MM.1S (cell line): Measurements from ENCODE around the gene TDRD12.

Experiments
- DNase-seq: peaks from one replicate; pipeline ENCODE4 v3.0.0-alpha.2; 2015
- H2AFZ ChIP-seq: fragments of 300-600 bp; sonication (generic); 2 replicates; pipeline ENCODE4 v1.6.0; 2016; ENCODE audit warnings: antibody characterized with exemption, low read length
- H3F3A ChIP-seq: fragments of 300-600 bp; sonication (generic); 2 replicates; pipeline ENCODE4 v1.6.1; 2016; ENCODE audit warnings: mild to moderate bottlenecking, antibody characterized with exemption, low read length, moderate library complexity, mixed read lengths; ENCODE audit not compliant: insufficient read depth
- H3K27ac ChIP-seq: fragments of 300-600 bp; sonication (generic); 2 replicates; pipeline ENCODE4 v1.5.1; 2016; ENCODE audit warnings: mild to moderate bottlenecking, low read length
- H3K27me3 ChIP-seq: fragments of 300-600 bp; sonication (generic); replicated peaks from 2 replicates; pipeline ENCODE4 v1.6.0; 2016; ENCODE audit warnings: low read length; ENCODE audit not compliant: insufficient read depth
- H3K36me3 ChIP-seq: fragments of 300-600 bp; sonication (generic); replicated peaks from 2 replicates; pipeline ENCODE4 v1.6.1; 2016; ENCODE audit warnings: mild to moderate bottlenecking, low read length, mixed read lengths; ENCODE audit not compliant: insufficient read depth
- H3K4me1 ChIP-seq: fragments of 300-600 bp; sonication (generic); 2 replicates; pipeline ENCODE4 v1.6.1; 2016; ENCODE audit warnings: low read length, mixed read lengths
- H3K4me2 ChIP-seq: fragments of 300-600 bp; sonication (generic); 2 replicates; pipeline ENCODE4 v1.6.0; 2016; ENCODE audit warnings: low read depth, low read length
- H3K4me3 ChIP-seq: fragments of 300-600 bp; sonication (generic); 2 replicates; pipeline ENCODE4 v1.5.1; 2016; ENCODE audit warnings: low read length, mixed read lengths
- H3K79me2 ChIP-seq: fragments of 300-600 bp; sonication (generic); 2 replicates; pipeline ENCODE4 v1.6.1; 2016; ENCODE audit warnings: mixed run types, low read length, mixed read lengths
- H3K9ac ChIP-seq: fragments of 300-600 bp; sonication (generic); 2 replicates; pipeline ENCODE4 v1.6.1; 2016; ENCODE audit warnings: low read length, mixed read lengths
- H3K9me2 ChIP-seq: fragments of 300-600 bp; sonication (generic); replicated peaks from 2 replicates; pipeline ENCODE4 v1.6.1; 2016; ENCODE audit warnings: mild to moderate bottlenecking, low read length, mixed read lengths; ENCODE audit not compliant: insufficient read depth
- H3K9me3 ChIP-seq: fragments of 300-600 bp; sonication (generic); replicated peaks from 2 replicates; pipeline ENCODE4 v1.6.1; 2016; ENCODE audit warnings: mild to moderate bottlenecking, low read length, mixed read lengths; ENCODE audit not compliant: insufficient read depth
- H4K20me1 ChIP-seq: fragments of 300-600 bp; sonication (generic); 2 replicates; pipeline ENCODE4 v1.6.1; 2016; ENCODE audit warnings: mild to moderate bottlenecking, low read length, moderate library complexity, mixed read lengths; ENCODE audit not compliant: insufficient read depth
- EZH2 ChIP-seq: fragments of 300-600 bp; sonication (generic); optimal IDR thresholded peaks from 2 replicates; pipeline ENCODE3; 2017; ENCODE audit warnings: low read depth, mild to moderate bottlenecking, antibody characterized with exemption, low read length, mixed read lengths
- EZH2phosphoT487 ChIP-seq: fragments of 300-600 bp; sonication (generic); IDR thresholded peaks from 2 replicates; pipeline ENCODE4 v1.6.1; 2018; ENCODE audit warnings: antibody characterized with exemption, low read length
- TF ChIP-seq, protein P1 (sequence below): fragments of 300-600 bp; sonication (generic); IDR thresholded peaks from 2 replicates; pipeline ENCODE4 v1.5.1; 2016; ENCODE audit warnings: antibody characterized with exemption, low read length, mixed read lengths

The TDRD12 gene

DNA sequence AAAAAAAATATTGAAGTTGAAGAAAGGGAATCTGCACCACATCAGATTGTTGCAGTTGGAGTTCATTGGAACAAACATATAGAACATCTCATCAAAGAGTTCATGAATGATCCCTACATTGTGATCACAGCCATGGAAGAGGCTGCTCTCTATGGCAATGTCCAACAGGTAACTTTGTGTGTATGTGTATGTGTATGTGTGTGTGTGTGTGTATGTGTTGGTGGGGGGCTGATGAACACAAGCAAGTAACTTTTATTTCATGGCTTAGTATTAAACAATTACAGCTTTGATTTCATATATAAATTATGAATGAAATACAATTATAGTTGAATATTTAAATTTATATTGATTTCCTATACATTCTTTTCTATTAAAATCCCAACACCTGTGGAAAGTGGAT is 80.6 kb downstream of the TDRD12 start:
- Histone ChIP-seq H3F3A (no peaks in the 10 kb centered on the region), H3K36me3 (no peaks in the 10 kb centered on the region), H3K4me3 (no peak overlapping the region), H3K4me1 (no peaks in the 10 kb centered on the region), H3K4me2 (no peak overlapping the region), H3K9me3 (no peaks in the 10 kb centered on the region), H2AFZ (no peak overlapping the region), H3K27ac (no peak overlapping the region), H3K79me2 (no peaks in the 10 kb centered on the region), H3K9ac (no peak overlapping the region), H3K27me3 (no peaks in the 10 kb centered on the region), H3K9me2 (no peaks in the 10 kb centered on the region), H4K20me1 (no peaks in the 10 kb centered on the region)
- no peak for TF ChIP-seq EZH2
- no peak for TF ChIP-seq EZH2phosphoT487
- TF ChIP-seq, protein P1, sequence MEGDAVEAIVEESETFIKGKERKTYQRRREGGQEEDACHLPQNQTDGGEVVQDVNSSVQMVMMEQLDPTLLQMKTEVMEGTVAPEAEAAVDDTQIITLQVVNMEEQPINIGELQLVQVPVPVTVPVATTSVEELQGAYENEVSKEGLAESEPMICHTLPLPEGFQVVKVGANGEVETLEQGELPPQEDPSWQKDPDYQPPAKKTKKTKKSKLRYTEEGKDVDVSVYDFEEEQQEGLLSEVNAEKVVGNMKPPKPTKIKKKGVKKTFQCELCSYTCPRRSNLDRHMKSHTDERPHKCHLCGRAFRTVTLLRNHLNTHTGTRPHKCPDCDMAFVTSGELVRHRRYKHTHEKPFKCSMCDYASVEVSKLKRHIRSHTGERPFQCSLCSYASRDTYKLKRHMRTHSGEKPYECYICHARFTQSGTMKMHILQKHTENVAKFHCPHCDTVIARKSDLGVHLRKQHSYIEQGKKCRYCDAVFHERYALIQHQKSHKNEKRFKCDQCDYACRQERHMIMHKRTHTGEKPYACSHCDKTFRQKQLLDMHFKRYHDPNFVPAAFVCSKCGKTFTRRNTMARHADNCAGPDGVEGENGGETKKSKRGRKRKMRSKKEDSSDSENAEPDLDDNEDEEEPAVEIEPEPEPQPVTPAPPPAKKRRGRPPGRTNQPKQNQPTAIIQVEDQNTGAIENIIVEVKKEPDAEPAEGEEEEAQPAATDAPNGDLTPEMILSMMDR = no peak
- DNase-seq = no peak

DNA sequence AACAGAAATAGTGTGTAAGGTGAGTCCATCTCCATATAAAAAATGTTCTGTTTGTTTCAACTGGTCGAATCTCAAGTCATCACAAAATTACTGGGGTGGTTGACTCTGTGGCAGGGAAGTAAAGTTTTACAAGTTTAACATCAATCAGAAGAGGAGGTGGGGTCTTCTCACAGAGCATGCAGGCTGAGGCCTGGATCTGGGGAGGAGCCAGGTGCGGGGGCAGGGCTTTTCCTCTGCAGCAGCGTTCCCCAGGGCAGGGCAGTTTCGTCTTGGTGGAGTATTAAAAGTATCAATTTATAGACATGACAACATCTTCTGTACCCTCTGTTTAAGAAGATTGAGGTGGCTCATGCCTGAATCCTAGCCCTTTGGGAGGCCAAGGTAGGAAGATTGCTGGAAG is 81.2 kb downstream of the TDRD12 start:
- Histone ChIP-seq H3K9ac (no peak overlapping the region), H4K20me1 (no peaks in the 10 kb centered on the region), H3K27me3 (no peaks in the 10 kb centered on the region), H3F3A (no peaks in the 10 kb centered on the region), H3K79me2 (no peaks in the 10 kb centered on the region), H3K4me1 (no peaks in the 10 kb centered on the region), H3K36me3 (no peaks in the 10 kb centered on the region), H3K9me2 (no peaks in the 10 kb centered on the region), H3K9me3 (no peaks in the 10 kb centered on the region), H3K4me3 (no peak overlapping the region), H2AFZ (no peak overlapping the region), H3K27ac (no peak overlapping the region), H3K4me2 (no peak overlapping the region)
- no peak for TF ChIP-seq EZH2phosphoT487
- TF ChIP-seq EZH2 = no peak
- TF ChIP-seq, protein P1 = no peak
- no peak for DNase-seq

DNA sequence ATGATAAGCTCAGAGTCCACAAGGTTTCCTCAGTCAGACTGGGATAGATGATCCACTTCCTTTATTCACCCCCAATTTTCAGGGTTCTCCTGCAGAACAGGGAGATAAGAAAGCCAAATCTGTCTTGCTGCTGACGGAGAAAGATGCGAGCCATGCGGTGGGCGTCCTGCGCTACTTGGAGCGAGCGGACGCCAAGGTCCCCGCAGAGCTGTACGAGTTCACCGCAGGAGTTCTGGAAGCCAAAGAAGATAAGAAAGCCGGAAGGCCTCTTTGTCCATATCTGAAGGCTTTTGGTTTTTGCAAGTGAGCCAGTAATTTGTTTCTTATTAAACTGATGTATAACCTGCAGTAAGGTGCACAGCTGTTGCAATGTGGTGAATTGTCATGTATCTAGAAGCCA is 83.3 kb downstream of the TDRD12 start:
- no peak overlapping the region for H2AFZ ChIP-seq
- no peaks in the 10 kb centered on the region for H3F3A ChIP-seq
- H3K9me3 ChIP-seq = no peaks in the 10 kb centered on the region
- no peaks in the 10 kb centered on the region for H3K27me3 ChIP-seq
- H3K79me2 ChIP-seq = no peaks in the 10 kb centered on the region
- H3K4me1 ChIP-seq = no peaks in the 10 kb centered on the region
- H3K4me2 ChIP-seq = no peak overlapping the region
- H3K27ac ChIP-seq = no peak overlapping the region
- H3K9me2 ChIP-seq = no peaks in the 10 kb centered on the region
- no peaks in the 10 kb centered on the region for H4K20me1 ChIP-seq
- H3K4me3 ChIP-seq = no peak overlapping the region
- no peaks in the 10 kb centered on the region for H3K36me3 ChIP-seq
- no peak overlapping the region for H3K9ac ChIP-seq
- no peak for DNase-seq
- no peak for TF ChIP-seq EZH2phosphoT487
- no peak for TF ChIP-seq EZH2
- TF ChIP-seq, protein P1 = no peak
